IgD-negative memory B cell (primary cell): ENCODE data around the gene SRRT. TPM values are rescaled to one million over a fixed set of nuclear protein-coding genes. Genes with fewer than 3 reads are reported as not detected.

ENCODE experiments used
- H3K27ac Mint-ChIP-seq, 3 donors: one replicate each; pipeline ENCODE4 v1.8.0; 2020 to 2022; ENCODE audit warnings: mild to moderate bottlenecking in 3 of 3, mixed read lengths in 3 of 3, moderate library complexity in 1 of 3
- H3K27me3 Mint-ChIP-seq: one replicate; pipeline ENCODE4 v1.8.0; 2021; ENCODE audit warnings: mixed read lengths
- H3K36me3 Mint-ChIP-seq: one replicate; pipeline ENCODE4 v1.8.0; 2020; ENCODE audit warnings: mild to moderate bottlenecking, mixed read lengths
- H3K4me1 Mint-ChIP-seq, 3 donors: one replicate each; pipeline ENCODE4 v1.8.0; 2020 to 2022; ENCODE audit warnings: mixed read lengths in 3 of 3, mild to moderate bottlenecking in 1 of 3
- H3K4me3 Mint-ChIP-seq, 4 donors: one replicate each; pipeline ENCODE4 v1.8.0; 2020 to 2022; ENCODE audit warnings: mild to moderate bottlenecking in 4 of 4, mixed read lengths in 4 of 4, moderate library complexity in 3 of 4
- H3K9me3 Mint-ChIP-seq, 3 donors: one replicate each; pipeline ENCODE4 v1.8.0; 2020 to 2021; ENCODE audit warnings: mixed read lengths in 3 of 3, mild to moderate bottlenecking in 1 of 3
- polyA plus RNA-seq: library from polyadenylated mRNA; unstranded; fragments of 300-500 nt; fragmentation: Illumina TruSeq; gene quantifications from one replicate; pipeline ENCODE4 v1.2.3, GENCODE V29; 2021

The SRRT gene
- 79.7 TPM for polyA plus RNA-seq

DNA sequence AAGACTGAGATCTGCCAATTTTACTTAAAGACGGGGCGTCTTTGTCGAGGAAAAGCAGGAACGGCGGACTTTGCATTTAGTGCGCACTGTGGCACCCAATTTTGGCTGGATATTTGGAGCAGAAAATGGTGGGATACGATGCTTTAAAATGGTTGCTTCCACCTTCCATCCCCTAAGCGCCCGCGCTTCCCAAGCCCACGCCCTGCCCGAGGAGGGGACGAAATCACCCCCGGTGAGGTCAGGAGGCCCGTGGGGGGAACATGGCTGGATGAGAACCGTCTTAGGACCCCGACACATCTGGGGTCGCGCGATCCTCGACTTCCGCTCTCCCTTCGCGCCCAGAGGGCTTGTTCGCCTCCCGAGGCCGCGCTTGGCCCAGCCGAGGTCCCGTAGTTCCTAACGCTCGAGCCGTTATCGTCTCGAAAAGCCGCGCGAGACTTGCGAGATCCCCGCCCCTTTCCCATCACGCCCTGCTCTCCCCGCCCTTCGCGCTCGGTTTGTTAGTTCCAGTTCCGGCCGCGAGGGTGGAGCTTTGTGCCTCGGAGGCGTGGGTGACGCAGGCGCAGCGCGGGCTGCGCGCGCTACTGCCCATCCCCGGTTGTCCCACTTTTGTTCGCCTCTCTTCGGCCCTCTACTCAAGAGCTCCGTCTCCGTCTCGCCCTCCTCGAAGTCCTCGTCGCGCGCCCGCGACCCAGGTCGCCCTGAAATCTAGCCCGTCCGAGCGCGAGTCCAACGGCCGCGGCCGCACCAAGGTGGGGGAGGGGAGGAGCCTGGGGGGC, at the start of gene SRRT:
TSS of gene SRRT (plus strand) at position 527 of the 779 bp plus-strand sequence. CDS start 488 bp downstream, outside the sequence.
- H3K9me3 Mint-ChIP-seq, result peaks cover 0 to 4% (median 0%) of the 10 kb centered on the region in 3 donors
- H3K27ac Mint-ChIP-seq, result peak within 1 kb of the TSS; percentile 97 to 99 (median 98)
- H3K4me3 Mint-ChIP-seq, result peak within 1 kb of the TSS; percentile 98 to 100 (median 99)
- peaks cover 25 to 35% (median 25%) of the 10 kb centered on the region in 3 donors for H3K4me1 Mint-ChIP-seq
- H3K27me3 Mint-ChIP-seq, result no peaks in the 10 kb centered on the region
- H3K36me3 Mint-ChIP-seq, result peaks cover 5% of the 10 kb centered on the region

DNA sequence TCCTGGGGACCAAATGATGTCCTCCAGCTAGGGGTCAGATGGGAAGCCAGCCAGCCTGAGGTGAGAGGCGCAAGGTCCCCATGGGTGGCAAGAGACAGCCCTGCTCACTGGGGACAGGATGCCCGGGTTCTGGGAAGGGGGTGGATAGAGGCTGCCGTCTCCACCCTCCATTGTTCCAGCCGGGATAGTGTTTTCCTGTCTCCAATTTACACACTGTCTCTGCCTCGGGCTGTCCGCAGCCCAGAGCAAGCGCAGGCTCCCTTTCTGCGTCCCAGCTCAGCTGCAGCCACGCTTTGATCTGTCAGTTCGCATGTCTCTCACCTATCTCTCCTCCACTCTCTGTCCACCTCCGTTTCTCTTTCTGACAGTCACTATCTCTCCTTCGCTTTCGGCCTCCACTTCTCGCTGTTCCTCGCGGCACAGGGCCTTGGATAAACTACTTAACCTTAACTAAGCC, 49.7 kb upstream of the SRRT start:
- H3K36me3 Mint-ChIP-seq, result peaks cover 2% of the 10 kb centered on the region
- peak overlapping the region in 2 of 4 donors; percentile 43 to 47 for H3K4me3 Mint-ChIP-seq
- peak overlapping the region in 1 of 3 donors; percentile 61 for H3K27ac Mint-ChIP-seq
- H3K4me1 Mint-ChIP-seq, result peaks cover 7 to 16% (median 15%) of the 10 kb centered on the region in 3 donors
- peaks cover 43% of the 10 kb centered on the region for H3K27me3 Mint-ChIP-seq
- H3K9me3 Mint-ChIP-seq, result no peaks in the 10 kb centered on the region

- Mint-ChIP-seq H3K27ac (peak overlapping the region in 1 of 3 donors; percentile 61), H3K4me3 (peak overlapping the region in 3 of 4 donors; percentile 70 to 91 (median 74)), H3K9me3 (peaks cover 0 to 1% (median 0%) of the 10 kb centered on the region in 3 donors), H3K27me3 (peaks cover 45% of the 10 kb centered on the region), H3K4me1 (peaks cover 7 to 16% (median 15%) of the 10 kb centered on the region in 3 donors), H3K36me3 (peaks cover 2% of the 10 kb centered on the region)
Observed at GRCh38 chr7:100825751-100826513, 49.0 kb upstream of the SRRT start.

GRCh38 chr7:100826514-100827329, 48.2 kb upstream of the SRRT start:
- Mint-ChIP-seq H3K27ac (peak overlapping the region in 1 of 3 donors; percentile 61), H3K27me3 (peaks cover 46% of the 10 kb centered on the region), H3K9me3 (peaks cover 0 to 2% (median 0%) of the 10 kb centered on the region in 3 donors), H3K36me3 (peaks cover 2% of the 10 kb centered on the region), H3K4me1 (peaks cover 7 to 16% (median 15%) of the 10 kb centered on the region in 3 donors), H3K4me3 (peak overlapping the region in 3 of 4 donors; percentile 70 to 91 (median 74))

DNA sequence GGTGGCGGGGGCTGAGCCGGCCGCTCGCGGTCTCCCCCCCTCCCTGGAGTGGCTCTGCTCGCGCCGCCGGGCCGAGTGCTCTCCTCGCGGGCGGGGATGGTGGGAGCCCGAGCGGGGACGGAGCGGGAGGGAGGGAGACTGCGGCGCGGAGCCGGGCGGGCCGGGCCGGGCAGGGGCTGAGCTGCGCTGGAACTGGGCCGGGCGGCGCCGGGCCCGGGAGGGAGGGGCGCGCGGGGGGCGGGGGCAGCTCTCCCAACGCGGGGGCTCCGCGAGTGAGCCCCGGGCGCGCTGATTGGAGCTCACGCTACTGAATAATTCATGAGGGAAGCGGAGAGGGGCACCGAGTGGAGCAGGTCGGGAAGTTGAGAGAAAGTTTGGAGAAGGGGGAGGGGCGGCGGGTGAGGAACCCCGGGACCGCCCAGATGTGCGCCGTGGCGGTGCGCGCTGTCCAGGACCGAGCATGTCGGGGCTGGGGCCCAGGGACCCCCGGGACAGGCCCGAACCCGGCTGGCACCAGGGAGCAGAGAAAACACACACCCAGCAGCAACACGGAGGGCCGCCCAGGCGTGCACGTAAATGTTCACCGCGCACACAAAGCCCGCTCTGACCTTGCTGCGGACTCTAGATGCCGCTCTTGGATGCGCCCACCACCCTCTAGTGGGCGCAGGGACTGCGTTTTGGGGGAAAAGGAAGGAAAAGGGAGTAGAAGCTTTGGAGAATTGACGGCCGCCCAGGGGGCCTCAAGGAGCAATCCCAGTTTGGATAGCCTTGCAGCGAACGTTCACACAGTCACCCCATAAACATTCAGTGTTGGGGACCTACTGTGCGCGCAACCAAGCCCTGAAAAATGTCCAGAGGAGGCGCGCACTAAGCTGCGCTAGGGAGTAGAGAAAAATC, 47.3 kb upstream of the SRRT start, which contains the start of gene EPHB4:
TSS of gene EPHB4 (minus strand) at position 194 of the 897 bp plus-strand sequence. CDS start 493 bp downstream, outside the sequence.
- Mint-ChIP-seq H3K27me3 (peaks cover 46% of the 10 kb centered on the region), H3K27ac (peak within 1 kb of the TSS in 1 of 3 donors; percentile 86), H3K9me3 (peaks cover 0 to 2% (median 0%) of the 10 kb centered on the region in 3 donors), H3K36me3 (peaks cover 2% of the 10 kb centered on the region), H3K4me1 (peaks cover 7 to 16% (median 15%) of the 10 kb centered on the region in 3 donors), H3K4me3 (peak within 1 kb of the TSS in 3 of 4 donors; percentile 70 to 91 (median 86))

GRCh38 chr7:100829150-100829716, 45.7 kb upstream of the SRRT start:
- Mint-ChIP-seq H3K9me3 (peaks cover 0 to 2% (median 0%) of the 10 kb centered on the region in 3 donors), H3K4me1 (peaks cover 7 to 16% (median 15%) of the 10 kb centered on the region in 3 donors), H3K27me3 (peaks cover 41% of the 10 kb centered on the region), H3K36me3 (peaks cover 2% of the 10 kb centered on the region), H3K27ac (no peak overlapping the region), H3K4me3 (no peak overlapping the region)

DNA sequence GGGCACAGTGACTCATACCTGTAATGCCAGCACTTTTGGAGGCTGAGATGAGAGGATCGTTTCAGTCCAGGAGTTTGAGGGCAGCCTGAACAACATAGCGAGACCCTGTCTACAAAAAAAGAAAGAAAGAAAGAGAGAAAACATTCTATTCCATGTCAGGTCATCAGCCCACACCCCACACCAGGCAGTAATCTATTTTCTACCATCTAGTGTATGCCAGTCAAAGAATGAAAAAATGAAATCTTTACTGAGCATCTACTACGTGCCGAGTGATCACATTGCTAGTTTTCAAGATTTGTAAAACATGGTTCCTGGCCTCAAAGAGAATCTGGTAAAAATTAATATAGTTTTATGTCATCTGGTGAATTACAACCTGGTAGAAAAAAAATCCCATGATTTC, 44.5 kb upstream of the SRRT start:
- Mint-ChIP-seq H3K36me3 (peaks cover 2% of the 10 kb centered on the region), H3K9me3 (peaks cover 0 to 2% (median 0%) of the 10 kb centered on the region in 3 donors), H3K4me1 (peaks cover 5 to 16% (median 14%) of the 10 kb centered on the region in 3 donors), H3K27me3 (peaks cover 37% of the 10 kb centered on the region), H3K4me3 (no peak overlapping the region), H3K27ac (no peak overlapping the region)

DNA sequence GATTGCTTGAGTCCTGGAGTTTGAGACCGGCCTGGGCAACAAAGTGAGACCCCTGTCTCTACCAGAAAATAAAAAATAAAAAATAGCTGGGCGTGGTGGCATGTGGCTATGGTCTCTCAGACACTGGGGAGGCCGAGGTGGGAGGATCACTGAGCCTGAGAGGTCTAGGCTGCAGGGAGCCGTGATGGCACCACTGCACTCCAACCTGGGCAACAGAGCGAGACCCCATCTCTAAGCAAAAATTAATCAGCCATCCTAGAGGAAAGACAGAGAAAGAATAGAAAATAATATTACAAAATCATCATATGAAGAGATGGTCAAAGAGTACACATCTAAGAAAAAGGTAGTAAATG, 42.6 kb upstream of the SRRT start:
- Mint-ChIP-seq H3K27me3 (peaks cover 25% of the 10 kb centered on the region), H3K4me3 (peak overlapping the region in 1 of 4 donors; percentile 30), H3K9me3 (peaks cover 0 to 3% (median 0%) of the 10 kb centered on the region in 3 donors), H3K27ac (no peak overlapping the region), H3K36me3 (peaks cover 2% of the 10 kb centered on the region), H3K4me1 (peaks cover 1 to 11% (median 5%) of the 10 kb centered on the region in 3 donors)

DNA sequence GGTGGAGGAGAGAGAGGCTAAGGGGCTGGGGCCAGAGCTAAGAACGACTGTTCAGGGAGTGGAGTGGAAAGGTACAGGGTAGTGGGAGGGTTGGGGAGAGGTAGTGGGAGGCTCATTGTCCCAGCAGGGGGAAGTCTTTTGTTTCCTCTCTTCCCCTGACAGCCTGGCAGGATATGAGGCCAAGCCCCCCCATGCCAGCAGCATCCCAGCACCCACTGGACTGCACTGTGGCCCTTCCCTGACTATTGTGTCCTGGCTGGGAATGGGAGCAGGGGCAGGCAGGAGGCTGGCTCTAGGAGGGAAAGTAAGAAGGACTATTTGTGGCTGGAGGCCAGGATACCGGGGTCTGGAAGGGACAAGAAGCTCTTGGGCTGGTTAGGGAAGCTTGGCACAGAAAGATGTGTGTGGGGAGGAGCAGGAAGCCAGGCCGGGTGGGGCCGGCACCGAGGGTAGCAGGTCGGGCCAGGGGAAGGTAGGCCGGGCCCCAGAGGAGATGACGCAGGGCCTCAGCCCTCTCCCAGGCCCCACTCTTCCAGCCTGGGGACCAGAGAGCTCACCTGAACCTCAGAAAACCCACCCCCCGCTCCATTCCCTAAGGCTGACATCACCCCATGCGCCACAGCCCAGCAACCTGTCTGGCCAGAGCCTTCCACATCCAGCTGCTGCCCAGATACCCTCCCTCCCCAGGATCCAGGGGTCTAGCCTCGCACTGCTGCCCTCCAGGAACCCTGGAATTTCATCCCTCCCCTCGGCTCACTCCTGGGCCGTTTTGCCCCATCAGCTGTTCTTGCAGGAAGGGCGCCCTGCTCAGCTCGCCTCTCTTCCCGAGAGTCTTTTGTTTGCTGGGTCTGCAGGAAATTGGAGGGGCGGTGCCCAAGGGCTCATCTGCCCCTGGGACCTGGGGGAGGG, 38.7 kb upstream of the SRRT start:
- H3K27me3 Mint-ChIP-seq, result peaks cover 3% of the 10 kb centered on the region
- peaks cover 3 to 8% (median 4%) of the 10 kb centered on the region in 3 donors for H3K4me1 Mint-ChIP-seq
- no peaks in the 10 kb centered on the region for H3K36me3 Mint-ChIP-seq
- no peak overlapping the region for H3K27ac Mint-ChIP-seq
- peaks cover 0 to 1% (median 0%) of the 10 kb centered on the region in 3 donors for H3K9me3 Mint-ChIP-seq
- H3K4me3 Mint-ChIP-seq, result peak overlapping the region; percentile 1 to 79 (median 59)

DNA sequence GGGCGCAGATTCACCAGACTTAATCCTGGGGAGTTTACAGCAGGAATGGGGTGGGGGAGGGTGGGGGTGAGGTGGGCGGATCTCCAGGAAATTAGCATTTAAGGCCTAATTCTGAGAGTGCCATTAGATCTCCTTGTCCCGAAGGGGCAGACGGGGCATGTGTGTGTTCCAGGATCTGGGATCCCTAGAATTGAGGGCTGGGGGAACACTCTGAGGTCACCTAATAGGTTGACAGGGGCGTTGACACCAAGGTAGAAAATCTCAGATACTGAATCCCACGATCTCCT, 38.1 kb upstream of the SRRT start:
- Mint-ChIP-seq H3K4me1 (peaks cover 3 to 8% (median 4%) of the 10 kb centered on the region in 3 donors), H3K27ac (no peak overlapping the region), H3K4me3 (peak overlapping the region; percentile 83 to 97 (median 90)), H3K36me3 (no peaks in the 10 kb centered on the region), H3K27me3 (peaks cover 1% of the 10 kb centered on the region), H3K9me3 (peaks cover 0 to 1% (median 0%) of the 10 kb centered on the region in 3 donors)

GRCh38 chr7:100837099-100837836, 37.6 kb upstream of the SRRT start:
- H3K27ac Mint-ChIP-seq, result peak overlapping the region; percentile 62 to 92 (median 86)
- peak overlapping the region; percentile 83 to 97 (median 90) for H3K4me3 Mint-ChIP-seq

DNA sequence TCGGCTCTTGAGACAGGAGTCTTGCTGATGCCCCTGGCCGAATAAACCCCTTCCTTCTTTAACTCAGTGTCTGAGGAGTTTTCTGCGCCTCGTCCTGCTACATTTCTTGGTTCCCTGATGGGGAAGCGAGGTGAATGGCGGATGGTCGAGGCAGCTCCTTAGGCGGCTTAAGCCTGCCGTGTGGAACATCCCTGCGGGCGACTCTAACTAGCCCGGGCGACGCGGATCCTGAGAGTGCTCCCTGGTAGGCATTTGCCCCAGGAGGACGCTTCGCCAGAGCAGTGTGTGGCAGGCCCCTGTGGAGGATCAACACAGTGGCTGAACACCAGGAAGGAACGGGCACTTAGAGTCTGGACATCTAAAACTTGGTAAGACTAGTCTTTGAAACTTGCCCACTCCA, 35.5 kb upstream of the SRRT start:
- Mint-ChIP-seq H3K4me1 (peaks cover 3 to 8% (median 4%) of the 10 kb centered on the region in 3 donors), H3K4me3 (peak overlapping the region in 2 of 4 donors; percentile 25 to 45), H3K27me3 (no peaks in the 10 kb centered on the region), H3K36me3 (no peaks in the 10 kb centered on the region), H3K27ac (no peak overlapping the region), H3K9me3 (peaks cover 0 to 1% (median 0%) of the 10 kb centered on the region in 3 donors)

More at GRCh38 chr7:100837099-100837836, 37.6 kb upstream of the SRRT start:
- Mint-ChIP-seq H3K4me1 (peaks cover 3 to 8% (median 4%) of the 10 kb centered on the region in 3 donors), H3K36me3 (no peaks in the 10 kb centered on the region), H3K27me3 (no peaks in the 10 kb centered on the region), H3K9me3 (peaks cover 0 to 1% (median 0%) of the 10 kb centered on the region in 3 donors)
